Skin of body (tissue), 2 donors: Measurements from ENCODE around the gene NEURL2. TPM values are rescaled to one million over a fixed set of nuclear protein-coding genes. Genes with fewer than 3 reads are reported as not detected.
"Not testable (repeated sequence)": the region's sequence is repeated elsewhere in the genome, so short reads cannot be mapped to it uniquely, and the experiment has no call there.

Source experiments
- DNase-seq: peaks from one replicate; lab custom pipeline; 2025; lab: John Stamatoyannopoulos, UW
- total RNA-seq: library from RNA; depleted of rRNA; stranded (reverse); fragments of >200 nt; gene quantifications from one replicate; pipeline ENCODE4 v1.2.3, GENCODE V29; 2014

Gene NEURL2
- total RNA-seq, 1 donor from 2014 or later = 2.9 TPM

DNA sequence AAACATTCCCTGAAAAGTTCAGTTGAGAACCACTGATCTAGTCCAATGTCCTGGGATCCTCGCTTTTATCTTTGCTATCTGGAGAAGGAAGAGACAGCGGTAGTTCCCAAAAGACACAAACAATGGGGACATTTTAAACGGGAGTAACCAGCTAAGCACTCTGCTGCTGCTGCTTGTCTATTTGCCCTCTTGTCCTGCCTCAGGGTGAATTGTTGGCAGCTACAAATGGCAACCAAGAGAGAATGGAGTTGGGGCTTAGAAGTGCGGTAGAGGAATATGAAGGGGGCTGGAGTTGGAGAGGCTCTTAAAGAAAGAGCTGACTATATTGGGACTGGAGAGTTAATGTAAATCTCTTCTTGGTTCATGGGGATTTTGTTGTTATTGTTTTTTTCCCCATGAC, 16.4 kb downstream of the NEURL2 start:
- DNase-seq = no peak

DNA sequence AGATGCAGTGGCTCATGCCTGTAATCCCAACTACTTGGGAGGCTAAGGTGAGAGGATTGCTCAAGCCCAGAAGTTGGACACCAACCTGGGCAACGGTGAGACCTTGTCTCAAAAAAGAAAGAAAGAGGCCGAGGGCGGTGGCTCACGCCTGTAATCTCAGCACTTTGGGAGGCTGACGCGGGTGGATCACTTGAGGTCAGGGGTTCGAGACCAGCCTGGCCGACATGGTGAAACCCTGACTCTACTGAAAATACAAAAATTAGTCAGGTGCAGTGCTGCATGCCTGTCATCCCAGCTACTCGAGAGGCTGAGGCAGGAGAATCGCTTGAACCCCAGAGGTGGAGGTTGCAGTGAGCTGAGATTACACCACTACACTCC, 16.9 kb downstream of the NEURL2 start:
- not testable (repeated sequence) for DNase-seq

DNA sequence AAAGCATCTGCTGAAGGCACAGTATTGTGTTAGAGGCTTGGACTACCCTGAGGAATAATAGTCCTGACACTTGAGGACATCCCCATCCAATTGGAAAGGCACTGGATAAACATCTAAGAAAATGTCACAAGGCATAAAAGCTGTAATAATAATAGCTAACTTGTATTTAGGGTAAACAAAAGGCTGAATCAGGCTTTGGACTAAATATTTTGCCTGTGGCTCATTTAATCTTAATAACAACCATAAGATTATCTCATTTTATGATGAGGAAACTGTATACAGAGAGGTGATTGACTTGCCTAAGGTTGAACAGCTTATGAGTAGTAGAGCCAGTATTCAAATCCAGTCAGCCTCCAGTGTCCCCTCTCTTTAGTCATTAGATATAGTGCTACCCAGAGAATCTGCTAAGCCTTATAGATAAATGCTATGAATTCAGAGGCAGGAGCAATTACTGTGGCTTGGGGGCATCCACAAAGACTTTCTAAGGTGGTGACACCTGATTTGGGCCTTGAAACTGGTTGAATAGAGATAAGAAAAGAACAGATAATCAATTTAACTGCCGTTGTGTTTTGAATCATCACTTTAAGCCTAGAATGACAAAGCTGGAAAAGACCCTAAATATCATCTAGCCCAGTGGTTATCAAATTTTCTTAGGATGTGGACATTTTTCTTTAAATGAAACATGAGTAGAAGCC, 17.5 kb downstream of the NEURL2 start:
- no peak for DNase-seq

DNA sequence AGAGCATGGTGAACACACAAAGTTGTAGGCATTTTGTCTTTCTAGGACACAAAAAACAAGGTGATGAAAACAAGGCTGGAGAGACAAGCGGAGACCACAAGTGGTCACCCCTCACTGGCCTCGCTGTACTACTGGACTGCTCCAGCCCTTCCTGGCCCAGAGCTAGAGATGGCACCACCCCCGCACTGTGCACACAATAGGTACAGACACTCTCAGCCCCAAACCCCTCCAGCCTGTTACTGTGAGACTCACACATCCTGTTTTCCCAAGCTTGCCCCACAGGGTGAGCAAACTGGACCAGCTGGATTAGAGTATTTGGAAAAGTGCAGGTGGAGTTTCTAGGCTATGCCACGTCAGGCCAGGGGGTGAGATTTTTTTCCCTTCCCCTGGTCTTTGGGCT, 18.4 kb downstream of the NEURL2 start:
- no peak for DNase-seq

DNA sequence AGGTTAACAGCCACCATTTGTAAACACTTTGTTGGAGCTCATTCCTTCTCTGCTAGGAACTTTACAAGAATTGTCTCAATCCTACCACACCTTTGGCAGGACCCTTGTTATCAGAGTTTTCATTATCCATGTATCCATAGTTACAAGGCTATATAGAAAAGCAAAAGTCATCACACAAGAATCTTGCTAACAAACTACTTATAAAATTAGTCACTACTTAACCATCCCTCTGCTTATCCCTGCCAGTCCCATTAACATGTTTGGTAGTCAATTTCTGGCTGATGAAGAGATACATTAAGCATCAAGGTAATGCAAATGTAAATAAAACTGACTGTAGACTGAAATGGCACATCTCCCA, 23.2 kb downstream of the NEURL2 start:
- DNase-seq = no peak

DNA sequence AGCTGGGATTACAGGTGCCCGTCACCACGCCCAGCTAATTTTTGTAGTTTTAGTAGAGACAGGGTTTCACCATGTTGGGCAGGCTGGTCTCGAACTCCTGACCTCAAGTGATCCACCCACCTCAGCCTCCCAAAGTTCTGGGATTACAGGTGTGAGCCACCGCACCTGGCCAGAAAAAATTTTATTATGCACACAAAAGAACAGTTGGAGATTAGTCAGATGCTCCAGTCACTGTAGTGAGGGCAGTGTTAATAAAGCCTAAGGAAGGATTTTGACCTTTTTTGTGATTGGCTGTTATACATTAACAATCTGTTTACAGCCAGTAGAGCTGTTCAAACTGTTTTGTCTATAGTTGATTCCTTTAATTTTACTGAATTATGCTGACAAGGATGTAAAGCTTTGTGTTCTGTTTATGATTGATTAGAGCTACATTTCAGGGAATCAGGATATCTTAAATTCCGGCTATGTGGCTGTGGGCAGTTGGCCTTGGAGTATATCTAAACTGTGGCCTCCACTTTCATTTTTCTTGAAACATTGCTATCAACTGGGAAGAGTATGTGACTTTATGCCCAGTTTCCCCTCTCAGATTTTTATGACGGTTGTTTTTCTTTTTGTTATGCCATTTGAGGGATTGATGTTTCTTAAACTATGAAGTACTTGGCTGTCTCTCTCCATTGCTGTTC, 23.7 kb downstream of the NEURL2 start:
- DNase-seq = no peak

DNA sequence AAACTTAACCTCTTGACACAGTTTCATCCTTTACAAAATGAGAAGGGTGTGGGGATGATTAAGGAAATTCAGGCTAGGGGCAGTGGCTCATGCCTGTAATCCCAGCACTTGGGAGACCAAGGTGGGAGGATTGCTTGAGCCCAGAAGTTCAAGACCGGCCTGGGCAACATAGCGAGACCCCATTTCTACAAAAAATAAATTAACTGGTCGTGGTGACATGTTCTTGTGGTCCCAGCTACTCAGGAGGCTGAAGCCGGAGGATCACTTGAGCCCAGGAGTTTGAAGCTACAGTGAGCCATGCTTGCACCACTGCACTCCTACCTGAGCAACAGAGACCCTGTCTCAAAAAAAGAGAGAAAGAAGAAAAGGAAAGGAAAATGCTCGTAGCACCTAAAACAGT, 24.6 kb downstream of the NEURL2 start:
- DNase-seq = no peak

DNA sequence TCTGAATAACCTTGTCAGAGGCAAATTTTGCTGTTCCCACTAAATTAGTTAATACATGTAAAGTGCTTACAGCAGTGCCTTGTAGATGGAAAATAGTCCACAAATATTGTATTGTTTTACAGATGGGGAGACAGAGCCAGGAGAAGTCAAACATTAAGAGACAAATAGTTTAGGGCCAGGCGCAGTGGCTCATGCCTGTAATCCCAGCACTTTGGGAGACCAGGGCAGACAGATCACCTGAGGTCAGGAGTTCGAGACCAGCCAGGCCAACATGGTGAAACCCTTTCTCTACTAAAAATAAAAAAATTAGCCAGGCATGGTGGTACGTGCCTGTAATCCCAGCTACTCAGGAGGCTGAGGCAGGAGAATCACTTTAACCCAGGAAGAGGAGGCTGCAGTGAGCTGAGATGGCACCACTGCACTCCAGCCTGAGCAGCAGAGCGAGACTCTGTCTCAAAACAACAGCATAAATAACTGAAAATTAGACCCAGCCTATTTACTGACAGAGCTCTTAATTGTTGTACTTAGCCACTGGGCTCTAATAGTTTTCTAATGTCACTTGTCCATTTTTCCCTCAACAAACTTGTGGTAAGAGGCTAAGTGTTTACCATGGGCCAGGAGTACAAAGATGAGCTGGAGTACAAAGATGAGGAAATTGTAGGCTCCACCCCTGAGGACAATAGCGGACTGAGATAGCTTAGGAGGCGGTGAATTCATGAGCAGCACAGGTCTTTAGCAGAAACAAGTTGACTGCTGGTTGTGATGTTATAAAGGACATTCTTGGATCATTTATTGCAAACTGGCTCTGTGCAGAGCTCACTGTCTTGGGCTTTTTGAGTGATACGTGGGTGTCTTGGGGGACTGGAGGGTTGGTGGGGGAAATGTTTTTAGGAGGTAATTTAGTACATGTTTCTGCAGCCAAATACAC, 27.2 kb downstream of the NEURL2 start:
- no peak for DNase-seq

DNA sequence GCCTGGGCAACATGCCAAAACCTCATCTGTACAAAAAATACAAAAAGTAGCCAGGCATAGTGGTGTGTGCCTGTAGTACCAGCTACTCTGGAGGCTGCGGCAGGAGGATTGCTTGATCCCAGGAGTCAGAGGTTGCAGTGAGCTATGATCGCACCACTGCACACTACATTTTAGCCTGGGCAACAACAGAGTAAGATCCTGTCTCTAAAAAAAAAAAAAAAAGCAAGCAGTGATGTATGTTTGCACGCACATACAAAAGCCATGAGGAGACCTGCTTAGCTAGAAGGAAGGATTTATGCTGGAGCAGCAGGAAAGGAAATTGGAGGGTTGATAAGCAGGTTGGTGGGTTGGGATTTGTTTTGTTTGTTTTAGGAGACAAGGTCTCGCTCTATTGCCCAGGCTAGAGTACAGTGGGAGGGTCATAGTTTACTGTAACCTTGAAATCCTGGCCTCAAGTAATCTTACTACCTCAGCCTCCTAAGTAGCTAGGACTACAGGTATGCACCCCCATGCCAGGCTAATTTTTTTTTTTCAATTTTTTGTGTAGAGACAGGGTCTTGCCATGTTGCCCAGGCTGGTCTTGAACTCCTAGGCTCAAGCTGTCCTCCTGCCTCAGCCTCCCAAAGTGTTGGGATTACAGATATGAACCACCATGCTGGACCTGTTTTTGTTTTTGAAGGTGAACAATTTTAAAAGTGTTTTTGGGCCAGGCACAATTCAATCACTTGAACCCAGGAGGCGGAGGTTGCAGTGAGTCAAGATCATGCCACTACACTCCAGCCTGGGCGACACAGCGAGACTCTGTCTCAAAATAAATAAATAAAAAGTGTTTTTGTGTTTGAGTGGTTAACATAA, 29.6 kb downstream of the NEURL2 start:
- no peak for DNase-seq

DNA sequence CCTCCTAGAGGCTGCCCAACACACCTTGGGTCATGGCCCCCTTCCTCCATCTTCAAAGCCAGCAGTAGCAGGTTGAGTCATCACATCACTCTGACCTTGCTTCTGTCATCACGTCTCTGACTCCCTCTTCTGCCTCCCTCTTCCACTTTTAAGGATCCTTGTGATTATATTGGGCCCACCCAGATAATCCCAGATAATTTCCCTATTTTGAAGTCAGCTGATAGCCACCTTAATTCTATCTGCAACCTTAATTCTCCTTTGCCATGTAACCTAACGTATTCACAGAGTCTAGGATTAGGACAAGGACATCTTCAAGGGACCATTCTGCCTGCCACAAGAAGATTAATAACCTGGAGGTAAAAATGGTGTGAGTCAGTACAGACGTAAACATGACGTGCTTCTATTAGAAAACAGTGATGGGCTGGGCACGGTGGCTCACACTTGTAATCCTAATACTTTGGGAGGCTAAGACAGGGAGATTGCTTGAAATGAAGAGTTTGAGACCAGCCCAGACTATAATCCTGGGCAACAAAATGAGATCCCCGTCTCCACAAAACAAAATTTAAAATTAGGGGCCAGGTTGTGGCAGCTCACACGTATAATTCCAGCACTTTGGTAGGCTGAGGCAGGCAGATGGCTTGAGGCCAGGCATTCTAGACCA, 30.3 kb downstream of the NEURL2 start:
- no peak for DNase-seq

DNA sequence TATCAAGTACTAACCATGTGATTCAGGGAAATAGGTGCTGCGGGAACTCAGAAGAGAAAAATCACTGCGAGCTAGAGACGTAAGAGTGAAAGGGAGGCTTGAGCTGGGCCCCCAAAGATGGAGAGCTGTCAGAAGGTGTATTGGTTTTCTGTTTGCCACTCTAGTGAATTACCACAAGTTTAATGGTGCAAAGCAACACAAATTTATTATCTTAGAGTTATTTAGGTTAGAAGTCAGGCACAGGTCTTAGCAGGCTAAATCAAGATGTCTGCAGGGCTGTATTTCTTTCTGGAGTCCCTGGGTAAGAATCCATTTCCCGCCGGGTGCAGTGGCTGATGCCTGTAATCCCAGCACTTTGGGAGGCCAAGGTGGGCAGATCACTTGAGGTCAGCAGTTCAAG, 31.1 kb downstream of the NEURL2 start:
- DNase-seq = no peak

DNA sequence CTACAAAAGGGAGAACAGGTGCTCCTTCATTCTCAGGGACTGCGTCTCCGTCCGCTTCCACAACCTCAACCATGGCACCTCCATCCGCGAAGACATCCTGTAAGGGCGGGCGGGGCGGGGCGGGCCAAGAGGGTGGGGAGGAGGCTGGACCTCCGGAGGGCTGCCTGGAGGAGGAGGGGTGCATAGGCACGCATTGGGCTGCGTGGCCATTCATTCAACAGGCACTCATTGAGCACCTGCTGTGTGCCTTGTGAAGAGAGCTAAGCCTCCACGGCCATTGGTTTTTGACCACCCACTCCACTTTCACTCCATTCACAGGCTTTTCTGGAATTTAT, 33.2 kb downstream of the NEURL2 start:
- DNase-seq = no peak

DNA sequence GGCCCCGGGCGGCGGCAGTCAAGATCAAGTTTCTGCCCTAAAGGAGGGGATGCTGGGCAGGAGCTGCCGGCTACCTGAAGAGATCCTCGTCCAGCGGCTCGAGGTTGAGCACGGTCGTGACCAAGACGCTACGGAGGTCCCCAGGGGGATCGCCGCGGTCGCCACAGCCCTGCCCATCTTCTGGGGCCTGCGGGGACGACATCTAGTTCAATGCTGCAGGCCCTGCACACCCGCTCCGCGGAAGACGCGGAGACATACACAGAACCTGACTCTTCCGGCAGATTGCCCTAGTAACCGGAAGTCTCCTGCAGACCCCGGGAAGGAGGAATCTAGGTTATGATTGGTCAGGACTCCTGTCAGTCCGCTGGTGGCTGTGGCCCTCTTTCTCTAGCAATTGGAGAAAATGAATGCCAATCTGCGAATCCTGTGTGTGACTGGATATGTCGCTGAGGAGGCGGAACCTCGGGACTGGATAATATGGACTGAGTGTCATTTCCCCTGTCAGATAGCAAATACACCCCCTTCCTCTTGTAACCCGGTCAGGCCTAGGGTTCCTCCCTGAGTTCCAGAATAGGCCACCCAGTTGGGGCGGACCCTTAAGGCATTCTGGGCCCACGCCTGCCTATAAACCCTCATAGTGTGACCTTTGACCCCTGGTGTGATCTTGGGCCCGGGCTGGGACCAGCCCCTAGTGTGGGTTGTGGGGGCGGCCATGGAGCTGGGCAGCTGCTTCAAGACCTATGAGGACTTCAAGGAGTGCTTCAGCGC, 33.7 kb downstream of the NEURL2 start, which contains the start of the genes ACOT8 and ZSWIM3:
Gene ACOT8 (minus strand): TSS at position 279 of the 768 bp plus-strand sequence. CDS start 77 bp downstream, at position 202.
Gene ZSWIM3 (plus strand): TSS at position 501 of the 768 bp plus-strand sequence. CDS start 212 bp downstream, at position 713.
- DNase-seq = peak; percentile 100

DNA sequence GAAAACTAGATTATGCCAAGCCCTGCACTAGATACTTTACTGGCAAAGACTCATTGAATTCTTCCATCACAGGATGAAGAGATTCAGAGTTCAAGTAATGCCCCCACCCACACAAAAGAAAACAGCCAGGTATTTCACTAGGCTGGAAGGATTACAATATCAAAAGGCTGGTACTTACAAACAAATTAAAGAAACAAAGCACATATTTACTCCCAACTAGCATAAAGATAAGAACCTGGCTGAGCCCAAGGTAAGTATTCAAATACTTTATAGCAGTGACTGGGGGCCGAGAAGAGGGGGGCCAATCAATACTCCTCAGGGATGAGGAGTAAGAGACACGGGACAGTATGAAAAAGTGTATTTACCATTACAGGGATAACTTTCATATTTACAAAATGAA, 37.5 kb downstream of the NEURL2 start:
- DNase-seq = no peak

DNA sequence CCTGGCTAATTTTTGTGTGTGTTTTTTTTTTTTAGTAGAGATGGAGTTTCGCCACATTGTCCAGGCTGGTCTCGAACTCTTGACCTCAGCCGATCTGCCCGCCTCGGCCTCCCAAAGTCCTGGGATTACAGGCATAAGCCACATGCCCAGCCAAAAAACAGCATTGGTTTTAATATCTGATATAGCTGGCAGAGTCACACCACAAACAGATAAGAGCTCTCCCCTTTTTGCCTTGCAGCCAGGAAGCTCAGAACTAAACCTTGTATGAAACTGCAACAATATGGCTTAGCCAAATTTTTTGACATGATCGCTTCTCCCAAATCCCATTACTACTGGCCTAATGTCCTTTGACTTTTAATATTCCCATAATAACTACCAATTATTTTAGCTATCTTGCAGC, 38.7 kb downstream of the NEURL2 start:
- no peak for DNase-seq

DNA sequence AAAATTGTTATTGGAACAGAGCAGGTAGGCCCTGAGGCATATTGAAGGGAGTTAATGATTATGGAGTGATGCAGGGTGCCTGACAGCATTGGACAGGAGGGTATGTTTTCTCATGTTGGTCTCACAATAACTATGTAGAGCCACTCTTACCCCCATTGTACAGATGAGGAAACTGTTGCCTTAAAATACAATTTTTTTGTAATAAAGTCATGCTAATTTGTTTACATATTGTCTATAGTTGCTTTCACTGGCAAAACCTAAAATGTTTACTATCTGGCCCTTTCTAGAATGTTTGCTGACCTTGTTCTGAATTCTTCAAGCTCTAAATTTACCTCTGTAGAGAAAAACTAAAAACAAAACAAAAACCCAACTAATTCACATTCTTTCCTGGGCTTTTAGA, 39.5 kb downstream of the NEURL2 start:
- no peak for DNase-seq

DNA sequence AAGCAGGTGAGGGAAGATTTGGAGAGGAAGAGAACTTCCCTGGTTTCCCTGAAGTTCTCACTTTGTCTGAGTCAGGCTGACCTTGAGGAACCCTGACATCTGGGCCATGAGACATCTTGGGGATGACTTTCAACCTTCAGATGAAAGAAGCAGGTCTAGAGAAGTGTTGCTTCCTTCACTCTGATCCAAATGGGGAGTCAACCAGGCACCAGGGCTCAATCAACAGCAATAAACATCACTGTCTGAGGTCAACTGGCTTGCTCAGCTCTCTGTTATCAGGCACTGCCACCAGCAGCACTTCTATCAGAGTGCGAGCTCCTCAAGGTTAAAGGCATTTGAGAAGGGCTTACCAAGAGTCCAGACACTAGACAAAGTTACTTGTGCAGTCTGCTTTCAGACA, 40.1 kb downstream of the NEURL2 start:
- DNase-seq = no peak

DNA sequence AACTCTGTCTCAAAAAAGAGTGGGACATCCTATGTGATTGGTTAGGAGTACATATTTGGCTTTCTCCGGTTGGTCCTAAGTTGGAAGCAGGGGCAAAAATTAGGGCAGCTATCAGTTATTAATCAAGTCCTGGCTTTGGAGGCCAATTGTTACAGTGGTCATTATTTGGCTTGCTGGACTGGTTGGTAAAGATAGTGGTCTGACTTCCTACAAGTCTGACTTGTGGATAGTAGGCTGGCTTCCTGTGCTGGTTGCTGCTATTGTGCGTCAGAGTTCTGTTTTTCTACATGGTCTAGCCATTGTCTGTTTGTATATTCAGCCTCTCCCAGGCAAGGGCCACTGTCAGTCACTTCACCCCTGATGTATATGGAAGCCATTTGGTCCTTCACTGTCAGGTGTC, 40.8 kb downstream of the NEURL2 start:
- DNase-seq = no peak

DNA sequence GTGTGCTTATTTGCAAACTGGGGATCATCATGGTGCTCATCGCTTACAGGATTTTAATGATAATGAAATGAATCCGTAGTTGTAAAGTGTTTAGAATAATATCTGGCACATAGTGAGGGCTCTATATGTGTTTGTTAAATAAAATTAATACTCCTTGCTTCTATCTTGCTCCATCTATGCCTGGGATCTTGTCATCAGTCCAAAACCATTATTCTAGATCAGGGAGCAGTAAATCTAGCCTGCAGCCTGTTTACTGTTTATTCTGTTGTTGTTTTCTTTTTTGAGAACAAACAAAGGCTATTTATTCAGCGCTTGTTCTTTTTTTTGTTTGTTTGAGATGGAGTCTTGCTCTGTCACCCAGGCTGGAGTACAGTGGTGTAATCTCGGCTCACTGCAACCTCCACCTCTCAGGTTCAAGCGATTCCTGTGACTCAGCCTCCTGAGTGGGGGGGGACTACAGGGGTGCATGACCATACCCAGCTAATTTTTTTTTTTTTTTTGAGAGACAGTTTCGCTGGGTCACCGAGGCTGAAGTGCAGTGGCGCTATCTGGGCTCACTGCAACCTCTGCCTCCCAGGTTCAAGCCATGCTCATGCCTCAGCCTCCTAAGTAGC, 41.9 kb downstream of the NEURL2 start:
- no peak for DNase-seq

DNA sequence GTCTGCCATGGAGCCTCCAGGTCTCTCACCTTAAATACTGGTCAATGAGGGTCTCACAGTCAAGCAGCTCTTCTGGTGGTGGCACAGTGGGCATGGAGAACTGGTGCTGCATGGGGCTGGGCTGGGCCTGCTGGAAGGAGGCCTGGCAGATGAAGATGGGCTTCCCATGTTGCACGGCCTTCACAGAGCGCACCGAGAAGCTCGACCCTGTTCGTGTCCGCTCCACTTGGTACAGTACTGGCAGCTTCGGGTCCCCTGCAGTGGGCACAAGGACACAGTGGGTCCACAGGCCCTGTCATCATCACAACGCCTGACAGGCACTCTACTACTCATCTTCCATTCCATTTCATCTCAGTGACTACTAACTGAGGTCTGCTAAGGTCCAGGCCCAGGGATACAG, 42.6 kb downstream of the NEURL2 start:
- DNase-seq = no peak
